ENCODE data around the gene INPP4B. TPM values are rescaled to one million over a fixed set of nuclear protein-coding genes. Genes with fewer than 3 reads are reported as not detected.

The INPP4B gene
- total RNA-seq, 1 experiment from 2014 or later, result 0.07 TPM

GRCh38 chr4:142414366-142414990, 431.6 kb downstream of the INPP4B start:
- H2BK120ac ChIP-seq (ENCODE audit: low read depth, low read length, poor library complexity, severe bottlenecking), result no peak overlapping the region
- no peak overlapping the region for H4K8ac ChIP-seq (replicated peaks; ENCODE audit: insufficient read length, low read depth, low read length)
- no peak overlapping the region for H2BK15ac ChIP-seq (ENCODE audit: low read depth, low read length)
- H3K9me3 ChIP-seq (ENCODE audit: control insufficient read depth, low read depth, low read length), result no peaks in the 10 kb centered on the region
- no peak overlapping the region for H3K27ac Mint-ChIP-seq
- H3K4me1 ChIP-seq (ENCODE audit: insufficient read depth, low read length), result no peaks in the 10 kb centered on the region; the same call in 1 of the 2 replicates
- no peaks in the 10 kb centered on the region for H3K79me2 ChIP-seq (ENCODE audit: insufficient read depth, low read length)
- H3T11ph ChIP-seq (ENCODE audit: low read length), result no peak overlapping the region
- TF ChIP-seq, protein P1, sequence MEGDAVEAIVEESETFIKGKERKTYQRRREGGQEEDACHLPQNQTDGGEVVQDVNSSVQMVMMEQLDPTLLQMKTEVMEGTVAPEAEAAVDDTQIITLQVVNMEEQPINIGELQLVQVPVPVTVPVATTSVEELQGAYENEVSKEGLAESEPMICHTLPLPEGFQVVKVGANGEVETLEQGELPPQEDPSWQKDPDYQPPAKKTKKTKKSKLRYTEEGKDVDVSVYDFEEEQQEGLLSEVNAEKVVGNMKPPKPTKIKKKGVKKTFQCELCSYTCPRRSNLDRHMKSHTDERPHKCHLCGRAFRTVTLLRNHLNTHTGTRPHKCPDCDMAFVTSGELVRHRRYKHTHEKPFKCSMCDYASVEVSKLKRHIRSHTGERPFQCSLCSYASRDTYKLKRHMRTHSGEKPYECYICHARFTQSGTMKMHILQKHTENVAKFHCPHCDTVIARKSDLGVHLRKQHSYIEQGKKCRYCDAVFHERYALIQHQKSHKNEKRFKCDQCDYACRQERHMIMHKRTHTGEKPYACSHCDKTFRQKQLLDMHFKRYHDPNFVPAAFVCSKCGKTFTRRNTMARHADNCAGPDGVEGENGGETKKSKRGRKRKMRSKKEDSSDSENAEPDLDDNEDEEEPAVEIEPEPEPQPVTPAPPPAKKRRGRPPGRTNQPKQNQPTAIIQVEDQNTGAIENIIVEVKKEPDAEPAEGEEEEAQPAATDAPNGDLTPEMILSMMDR (conservative IDR thresholded peaks at IDR 0.05), result no peak
- peaks cover 9% of the 10 kb centered on the region in 2 experiments; a peak in 3 of 4 replicates for H3K4me1 Mint-ChIP-seq
- no peak overlapping the region for H3K27ac ChIP-seq (ENCODE audit: insufficient read length, low read depth, low read length)
- H2AK5ac ChIP-seq (ENCODE audit: insufficient read length, low read length), result no peak overlapping the region
- H3K4me2 ChIP-seq (ENCODE audit: insufficient read depth, insufficient read length, low read length), result no peak overlapping the region
- WGBS (ENCODE audit: extremely low coverage, insufficient read length, low lambda C conversion rate), result no CpG with 5 or more reads among the region's 4 CpGs
- H2AFZ ChIP-seq (ENCODE audit: low read length), result no peak overlapping the region
- no peak overlapping the region for H3K23ac ChIP-seq (ENCODE audit: insufficient read length, low read depth, low read length)
- H3K36me3 Mint-ChIP-seq (ENCODE audit: insufficient read depth in 1 of 3, low read depth in 3 of 3), result no peaks in the 10 kb centered on the region; a peak in 1 of 7 replicates
- H2BK12ac ChIP-seq (ENCODE audit: insufficient read length, low read depth, low read length), result no peak overlapping the region
- no peak overlapping the region for H3K4me3 Mint-ChIP-seq
- H3K23me2 ChIP-seq (ENCODE audit: insufficient read length, low read depth, low read length, poor library complexity, severe bottlenecking), result no peaks in the 10 kb centered on the region
- H3K79me1 ChIP-seq (ENCODE audit: insufficient read depth, low read depth, low read length, poor library complexity, severe bottlenecking), result no peaks in the 10 kb centered on the region
- no peak overlapping the region for H4K91ac ChIP-seq (ENCODE audit: insufficient read length, low read depth, low read length)
- no peak overlapping the region for H3K18ac ChIP-seq (ENCODE audit: insufficient read length, low read depth, low read length)
- H4K5ac ChIP-seq (ENCODE audit: insufficient read length, low read depth, low read length), result no peak overlapping the region
- no peak overlapping the region for H3K56ac ChIP-seq (ENCODE audit: insufficient read length, low read depth, low read length)
- H3K14ac ChIP-seq (ENCODE audit: insufficient read depth, low read length), result no peak overlapping the region
- no peak overlapping the region for H2BK20ac ChIP-seq (ENCODE audit: low read depth, low read length, poor library complexity, severe bottlenecking)
- H4K20me1 ChIP-seq (ENCODE audit: control insufficient read depth, insufficient read depth, insufficient read length), result no peaks in the 10 kb centered on the region
- no peak overlapping the region for H3K4ac ChIP-seq (ENCODE audit: low read depth, low read length)
- no peaks in the 10 kb centered on the region for H3K27me3 ChIP-seq (ENCODE audit: insufficient read depth, low read length)
- H2BK5ac ChIP-seq (ENCODE audit: insufficient read length, low read length), result no peak overlapping the region
- DNase-seq, result no peak
- H3K27me3 Mint-ChIP-seq (ENCODE audit: low read depth), result no peaks in the 10 kb centered on the region
- H3K9ac ChIP-seq (ENCODE audit: extremely low read depth, insufficient read length, low read length), result no peak overlapping the region
- no peaks in the 10 kb centered on the region for H3K9me3 Mint-ChIP-seq

Data from H9 (cell line).